ENCODE data around the gene TXLNA. TPM values are rescaled to one million over a fixed set of nuclear protein-coding genes. Genes with fewer than 3 reads are reported as not detected.

TXLNA gene
- total RNA-seq, 1 donor from 2014 or later = 74.8 TPM

DNA sequence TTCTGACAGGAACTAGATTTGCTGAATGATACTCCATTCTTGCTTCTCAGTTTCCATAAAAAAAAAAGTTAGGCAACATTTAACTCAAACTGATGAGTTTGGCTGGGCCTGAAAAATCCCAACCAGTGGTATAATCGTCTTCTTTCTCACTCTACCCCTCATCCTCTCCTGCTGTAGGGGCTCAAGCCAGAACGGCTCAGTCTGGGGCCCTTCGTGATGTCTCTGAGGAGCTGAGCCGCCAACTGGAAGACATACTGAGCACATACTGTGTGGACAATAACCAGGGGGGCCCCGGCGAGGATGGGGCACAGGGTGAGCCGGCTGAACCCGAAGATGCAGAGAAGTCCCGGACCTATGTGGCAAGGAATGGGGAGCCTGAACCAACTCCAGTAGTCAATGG lies 1.6 kb downstream of the TXLNA start:
- TF ChIP-seq, protein P1, sequence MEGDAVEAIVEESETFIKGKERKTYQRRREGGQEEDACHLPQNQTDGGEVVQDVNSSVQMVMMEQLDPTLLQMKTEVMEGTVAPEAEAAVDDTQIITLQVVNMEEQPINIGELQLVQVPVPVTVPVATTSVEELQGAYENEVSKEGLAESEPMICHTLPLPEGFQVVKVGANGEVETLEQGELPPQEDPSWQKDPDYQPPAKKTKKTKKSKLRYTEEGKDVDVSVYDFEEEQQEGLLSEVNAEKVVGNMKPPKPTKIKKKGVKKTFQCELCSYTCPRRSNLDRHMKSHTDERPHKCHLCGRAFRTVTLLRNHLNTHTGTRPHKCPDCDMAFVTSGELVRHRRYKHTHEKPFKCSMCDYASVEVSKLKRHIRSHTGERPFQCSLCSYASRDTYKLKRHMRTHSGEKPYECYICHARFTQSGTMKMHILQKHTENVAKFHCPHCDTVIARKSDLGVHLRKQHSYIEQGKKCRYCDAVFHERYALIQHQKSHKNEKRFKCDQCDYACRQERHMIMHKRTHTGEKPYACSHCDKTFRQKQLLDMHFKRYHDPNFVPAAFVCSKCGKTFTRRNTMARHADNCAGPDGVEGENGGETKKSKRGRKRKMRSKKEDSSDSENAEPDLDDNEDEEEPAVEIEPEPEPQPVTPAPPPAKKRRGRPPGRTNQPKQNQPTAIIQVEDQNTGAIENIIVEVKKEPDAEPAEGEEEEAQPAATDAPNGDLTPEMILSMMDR (IDR thresholded peaks at IDR 0.05; ENCODE audit: insufficient read depth, low read length, poor library complexity, severe bottlenecking) = no peak

DNA sequence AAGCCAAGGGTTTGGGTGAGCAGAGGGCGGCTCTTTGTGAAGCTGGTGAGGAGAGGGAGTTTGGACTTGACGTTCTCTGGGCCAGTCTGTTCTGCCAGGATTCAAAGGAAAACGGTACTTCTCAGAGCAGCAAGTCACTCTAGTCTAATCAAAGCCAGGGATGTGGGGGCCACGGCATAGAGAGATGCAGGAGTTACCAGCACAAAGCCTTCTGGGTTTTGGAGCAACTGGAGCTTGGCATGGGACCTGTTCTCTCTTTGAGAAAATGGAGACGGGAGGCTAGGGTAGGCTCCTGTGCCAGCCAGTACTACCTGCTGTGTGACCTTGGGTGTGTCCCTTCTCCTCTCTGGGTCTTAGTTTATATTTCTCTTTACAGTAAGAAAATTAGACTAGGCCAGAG lies 2.1 kb downstream of the TXLNA start:
- peaks cover 1% of the 10 kb centered on the region for H3K36me3 ChIP-seq (ENCODE audit: control insufficient read depth, insufficient read depth, low read length)
- TF ChIP-seq, protein P1 (IDR thresholded peaks at IDR 0.05; ENCODE audit: insufficient read depth, low read length, poor library complexity, severe bottlenecking) = no peak
- no peak overlapping the region for H3K4me3 ChIP-seq (ENCODE audit: low read depth, low read length)
- no peaks in the 10 kb centered on the region for H3K27me3 ChIP-seq (ENCODE audit: control insufficient read depth, insufficient read depth, low read length)
- DNase-seq (ENCODE audit: low read depth) = no peak

More for the DNA sequence above, 1.6 kb downstream of the TXLNA start:
- H3K4me3 ChIP-seq (ENCODE audit: low read depth, low read length) = peak overlapping the region; percentile 59
- DNase-seq (ENCODE audit: low read depth) = no peak
- H3K27me3 ChIP-seq (ENCODE audit: control insufficient read depth, insufficient read depth, low read length) = no peaks in the 10 kb centered on the region
- H3K36me3 ChIP-seq (ENCODE audit: control insufficient read depth, insufficient read depth, low read length) = no peaks in the 10 kb centered on the region

DNA sequence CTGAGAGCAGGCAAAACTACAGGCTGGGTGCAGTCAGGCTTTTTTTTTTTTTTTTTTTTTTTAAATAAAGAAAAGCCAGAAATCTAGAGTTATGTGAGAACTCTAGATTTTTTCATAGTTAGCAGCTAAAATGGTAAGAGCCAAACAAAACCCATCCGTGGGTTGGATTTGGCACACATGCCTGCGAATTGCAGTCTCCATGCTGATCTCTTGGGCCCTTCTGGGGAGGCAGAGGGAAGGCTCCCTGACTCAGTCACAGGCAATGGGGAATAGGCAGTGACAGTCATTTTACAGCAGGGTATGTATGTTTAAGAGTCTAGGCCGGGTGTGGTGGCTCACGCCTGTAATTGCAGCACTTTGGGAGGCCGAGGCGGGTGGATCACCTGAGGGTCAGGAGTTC lies 2.6 kb downstream of the TXLNA start:
- TF ChIP-seq, protein P1 (IDR thresholded peaks at IDR 0.05; ENCODE audit: insufficient read depth, low read length, poor library complexity, severe bottlenecking) = no peak
- peaks cover 2% of the 10 kb centered on the region for H3K36me3 ChIP-seq (ENCODE audit: control insufficient read depth, insufficient read depth, low read length)
- H3K4me3 ChIP-seq (ENCODE audit: low read depth, low read length) = no peak overlapping the region
- no peak for DNase-seq (ENCODE audit: low read depth)
- no peaks in the 10 kb centered on the region for H3K27me3 ChIP-seq (ENCODE audit: control insufficient read depth, insufficient read depth, low read length)

DNA sequence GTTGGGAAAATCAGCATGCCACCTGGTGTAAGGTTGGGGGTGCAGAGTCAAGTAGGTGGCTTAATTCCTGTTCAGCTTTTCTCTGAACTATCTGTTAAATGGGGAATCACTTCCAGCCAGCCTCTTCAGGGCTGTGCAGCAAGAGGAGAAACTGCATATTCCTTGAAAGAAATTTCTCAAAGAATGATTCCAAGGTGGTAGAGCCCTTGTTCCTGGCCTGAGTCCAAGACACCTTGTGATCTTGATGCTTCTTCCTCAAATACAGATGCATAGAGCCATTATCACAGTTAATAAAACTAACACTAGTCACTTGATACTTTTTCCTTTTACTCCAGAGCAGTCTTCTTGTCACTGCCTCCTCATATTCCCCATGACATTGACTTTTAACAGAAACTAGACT lies 5.2 kb downstream of the TXLNA start:
- TF ChIP-seq, protein P1 (IDR thresholded peaks at IDR 0.05; ENCODE audit: insufficient read depth, low read length, poor library complexity, severe bottlenecking) = no peak
- peaks cover 6% of the 10 kb centered on the region for H3K36me3 ChIP-seq (ENCODE audit: control insufficient read depth, insufficient read depth, low read length)
- DNase-seq (ENCODE audit: low read depth) = no peak
- H3K27me3 ChIP-seq (ENCODE audit: control insufficient read depth, insufficient read depth, low read length) = no peaks in the 10 kb centered on the region
- H3K4me3 ChIP-seq (ENCODE audit: low read depth, low read length) = no peak overlapping the region

DNA sequence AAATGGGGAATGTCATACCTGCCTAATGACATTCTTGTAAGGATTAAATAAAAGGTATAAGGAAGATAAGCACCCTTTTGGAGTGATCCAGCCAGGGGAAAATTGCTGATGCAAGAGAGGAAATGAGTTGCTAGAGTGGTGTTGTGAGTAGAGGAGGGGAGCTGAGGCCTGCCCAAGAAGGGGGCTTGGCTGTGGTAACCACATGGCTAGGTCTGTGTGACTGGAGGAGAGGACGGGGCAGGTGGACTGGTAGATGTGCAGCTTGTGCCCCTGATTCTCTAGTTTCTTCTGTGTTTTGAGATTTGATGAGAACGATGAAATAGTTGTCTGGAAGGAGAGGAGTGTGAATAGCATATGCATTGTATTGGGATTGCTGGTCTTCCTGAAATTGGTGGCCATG lies 6.6 kb downstream of the TXLNA start:
- no peak overlapping the region for H3K4me3 ChIP-seq (ENCODE audit: low read depth, low read length)
- no peaks in the 10 kb centered on the region for H3K27me3 ChIP-seq (ENCODE audit: control insufficient read depth, insufficient read depth, low read length)
- DNase-seq (ENCODE audit: low read depth) = no peak
- TF ChIP-seq, protein P1 (IDR thresholded peaks at IDR 0.05; ENCODE audit: insufficient read depth, low read length, poor library complexity, severe bottlenecking) = no peak
- H3K36me3 ChIP-seq (ENCODE audit: control insufficient read depth, insufficient read depth, low read length) = peaks cover 10% of the 10 kb centered on the region

DNA sequence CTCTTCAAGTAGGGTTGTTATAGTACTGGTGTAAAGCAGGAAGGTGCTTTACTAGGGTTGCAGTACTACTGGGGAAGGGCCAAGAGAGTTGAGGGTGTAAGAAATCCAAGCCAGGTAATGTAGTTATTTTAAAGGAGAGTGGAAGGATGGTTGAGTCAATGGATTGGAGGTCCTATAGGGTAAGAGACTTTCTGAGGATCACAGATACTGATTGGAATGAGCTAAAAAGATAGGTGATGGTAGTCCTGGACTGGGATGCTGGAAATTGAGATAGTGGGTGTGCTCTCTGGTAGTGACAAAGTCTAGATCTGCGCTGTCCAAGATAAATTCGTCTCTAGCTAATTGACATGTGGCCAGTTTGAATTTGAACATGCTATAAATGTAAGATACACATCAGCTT lies 7.0 kb downstream of the TXLNA start:
- TF ChIP-seq, protein P1 (IDR thresholded peaks at IDR 0.05; ENCODE audit: insufficient read depth, low read length, poor library complexity, severe bottlenecking) = no peak
- peaks cover 11% of the 10 kb centered on the region for H3K36me3 ChIP-seq (ENCODE audit: control insufficient read depth, insufficient read depth, low read length)
- H3K27me3 ChIP-seq (ENCODE audit: control insufficient read depth, insufficient read depth, low read length) = no peaks in the 10 kb centered on the region

More for the DNA sequence above, 7.0 kb downstream of the TXLNA start:
- DNase-seq (ENCODE audit: low read depth) = no peak
- H3K4me3 ChIP-seq (ENCODE audit: low read depth, low read length) = no peak overlapping the region
